Right lobe of liver (tissue), 6 donors: ENCODE data around the gene LBX2. TPM values are rescaled to one million over a fixed set of nuclear protein-coding genes. Genes with fewer than 3 reads are reported as not detected.
"Not testable (repeated sequence)": the region's sequence is repeated elsewhere in the genome, so short reads cannot be mapped to it uniquely, and the experiment has no call there.

Experiments used
- ATAC-seq, 4 donors: fragments of 200-7000 bp; cut with Tn5 transposase; one replicate each; pipeline ENCODE4 v1.9.1; 2020; ENCODE audit warnings: mild to moderate bottlenecking in 4 of 4, moderate library complexity in 4 of 4
- DNase-seq, 3 donors: peaks; one replicate each; pipeline ENCODE4 v3.0.0-alpha.2; 2020
- H3K27ac ChIP-seq, 3 donors: fragments of 200-600 bp; one replicate each; pipeline ENCODE4 v1.8.0; 2022
- H3K27me3 ChIP-seq, 2 donors: fragments of 200-600 bp; one replicate each; pipeline ENCODE4 v1.8.0; 2022
- H3K36me3 ChIP-seq, 4 donors: fragments of 200-600 bp; sonication (generic) in 1 of 4; one replicate each; pipeline versions ENCODE4 v1.5.1 to v1.8.0; 2017 to 2022; ENCODE audit warnings: control low read depth in 1 of 4
- H3K4me1 ChIP-seq, 4 donors: fragments of 200-600 bp; sonication (generic) in 1 of 4; one replicate each; pipeline versions ENCODE4 v1.5.1 to v1.8.0; 2017 to 2022; ENCODE audit warnings: control low read depth in 1 of 4
- H3K4me3 ChIP-seq, 3 donors: fragments of 200-600 bp; one replicate each; pipeline ENCODE4 v1.8.0; 2022
- H3K9me3 ChIP-seq, 4 donors: fragments of 200-600 bp; sonication (generic) in 1 of 4; one replicate each; pipeline versions ENCODE4 v1.5.1 to v1.8.0; 2017 to 2022; ENCODE audit warnings: control low read depth in 1 of 4
- CTCF ChIP-seq, 4 donors: fragments of 200-600 bp in 3 of 4; fragments of 450-650 bp in 1 of 4; IDR thresholded peaks; one replicate each; pipeline versions ENCODE4 v1.5.1 to v1.8.0; 2016 to 2022; ENCODE audit warnings: antibody characterized with exemption in 4 of 4, mild to moderate bottlenecking in 2 of 4
- POLR2A ChIP-seq: fragments of 450-650 bp; IDR thresholded peaks from one replicate; pipeline ENCODE4 v1.6.1; 2017; ENCODE audit warnings: antibody characterized with exemption, mild to moderate bottlenecking
- WGBS: methylation state at CpG from one replicate; pipeline ENCODE4 v1.1.6; 2018; ENCODE audit warnings: low coverage, low lambda C conversion rate; ENCODE audit not compliant: insufficient coverage; ENCODE audit errors: missing lambda C conversion rate; 5-methylcytosine and 5-hydroxymethylcytosine counted together
- intact Hi-C, 2 donors: fragments of 100-400 bp; cut with DNase I; formaldehyde crosslinking; loops; one replicate each; pipeline versions ENCODE4 v1.11.2 to v1.14.1; 2022
- total RNA-seq, 6 experiments: library from RNA; depleted of rRNA in 2 of 6; stranded (reverse); fragments of >200 nt in 2 of 6; fragmentation: NEBNext Ultra II Directional in 3 of 6; extraction: Animal tissue kit (Norgen Biotek cat#: 25700) in 3 of 6; gene quantifications; one replicate each; pipeline versions ENCODE4 v1.1.0 to v1.2.4, GENCODE V29; 2016 to 2023
- donor health status: DM: no; HTN: yes; CAD: no.
- donor health status: DM: no; HTN: no; CAD: no.
- donor health status: DM: no; HTN: no; CAD: no.
- donor health status: DM: no; HTN: yes; CAD: no.
- donor health status: DM: no; HTN: yes; CAD: no.

The LBX2 gene
- total RNA-seq, 6 experiments from 2014 or later: 1.4 to 8.4 (median 5.8) TPM

- no peaks in the 10 kb centered on the region for H3K27me3 ChIP-seq
- intact Hi-C loops: no loop called here
- H3K9me3 ChIP-seq: no peaks in the 10 kb centered on the region
- TF ChIP-seq CTCF (IDR thresholded peaks at IDR 0.05) (no peak), POLR2A (no peak)
- H3K36me3 ChIP-seq: peaks cover 0 to 16% (median 5%) of the 10 kb centered on the region in 4 donors
- H3K27ac ChIP-seq: peak overlapping the region; percentile 66 to 91 (median 88)
- ATAC-seq (peak; percentile 8 to 19 (median 14)), DNase-seq (no peak)
- peaks cover 0 to 29% (median 5%) of the 10 kb centered on the region in 4 donors for H3K4me1 ChIP-seq
- WGBS: 5% methylated on average over 7 of the region's 7 CpGs
- peak overlapping the region; percentile 56 to 65 (median 57) for H3K4me3 ChIP-seq
Observed at GRCh38 chr2:74472945-74473258, 26.5 kb downstream of the LBX2 start.

- H3K27me3 ChIP-seq: no peaks in the 10 kb centered on the region
- peak; percentile 93 to 95 (median 94) for ATAC-seq
Observed at GRCh38 chr2:74472086-74472944, 27.1 kb downstream of the LBX2 start, which contains the start of gene MRPL53. Gene MRPL53 (minus strand): TSS chr2:74472680. CDS start chr2:74472660, 20 bp downstream.

GRCh38 chr2:74471332-74472065, 27.9 kb downstream of the LBX2 start:
- H3K27ac ChIP-seq: peak overlapping the region; percentile 66 to 91 (median 88)
- ATAC-seq (peak; percentile 26 to 41 (median 28)), DNase-seq (no peak)
- H3K4me1 ChIP-seq: peaks cover 0 to 16% (median 5%) of the 10 kb centered on the region in 4 donors
- H3K9me3 ChIP-seq: no peaks in the 10 kb centered on the region
- intact Hi-C loops: no loop called here
- H3K4me3 ChIP-seq: peak overlapping the region; percentile 56 to 65 (median 57)
- no peaks in the 10 kb centered on the region for H3K27me3 ChIP-seq
- WGBS: 21% methylated on average over 15 of the region's 16 CpGs
- H3K36me3 ChIP-seq: peaks cover 0 to 16% (median 5%) of the 10 kb centered on the region in 4 donors
- TF ChIP-seq POLR2A (no peak), CTCF (IDR thresholded peaks at IDR 0.05) (no peak)

More at GRCh38 chr2:74472086-74472944, 27.1 kb downstream of the LBX2 start, which contains the start of gene MRPL53:
- Histone ChIP-seq H3K4me1 (peaks cover 0 to 24% (median 5%) of the 10 kb centered on the region in 4 donors), H3K4me3 (peak within 1 kb of the TSS; percentile 56 to 65 (median 57)), H3K36me3 (peaks cover 0 to 16% (median 5%) of the 10 kb centered on the region in 4 donors), H3K9me3 (no peaks in the 10 kb centered on the region), H3K27ac (peak within 1 kb of the TSS; percentile 66 to 91 (median 88))
- TF ChIP-seq CTCF (IDR thresholded peaks at IDR 0.05): no peak
- TF ChIP-seq POLR2A: peak; percentile 82
- DNase-seq: peak; percentile 94 to 96 (median 95)
- intact Hi-C loops: no loop called here
- under 1% methylated on average over 49 of the region's 66 CpGs for WGBS

- H3K9me3 ChIP-seq, H3K27me3 ChIP-seq, intact Hi-C loops, H3K4me3 ChIP-seq, H3K27ac ChIP-seq, ATAC-seq, DNase-seq: not testable (repeated sequence)
- H3K4me1 ChIP-seq: peaks cover 0 to 21% (median 5%) of the 10 kb centered on the region in 4 donors
- peaks cover 0 to 16% (median 5%) of the 10 kb centered on the region in 4 donors for H3K36me3 ChIP-seq
- WGBS: 92% methylated on average over 4 of the region's 12 CpGs
Observed at GRCh38 chr2:74470742-74471141, 28.7 kb downstream of the LBX2 start.
